ENCODE data around the gene HNRNPUL2.
"Not testable (repeated sequence)": the region's sequence is repeated elsewhere in the genome, so short reads cannot be mapped to it uniquely, and the experiment has no call there.

Gene HNRNPUL2

GRCh38 chr11:62703921-62704320, 23.3 kb downstream of the HNRNPUL2 start:
- not testable (repeated sequence) for DNase-seq (ENCODE audit: low read depth)

GRCh38 chr11:62702246-62702645, 25.0 kb downstream of the HNRNPUL2 start:
- no peak for DNase-seq (ENCODE audit: low read depth)

DNA sequence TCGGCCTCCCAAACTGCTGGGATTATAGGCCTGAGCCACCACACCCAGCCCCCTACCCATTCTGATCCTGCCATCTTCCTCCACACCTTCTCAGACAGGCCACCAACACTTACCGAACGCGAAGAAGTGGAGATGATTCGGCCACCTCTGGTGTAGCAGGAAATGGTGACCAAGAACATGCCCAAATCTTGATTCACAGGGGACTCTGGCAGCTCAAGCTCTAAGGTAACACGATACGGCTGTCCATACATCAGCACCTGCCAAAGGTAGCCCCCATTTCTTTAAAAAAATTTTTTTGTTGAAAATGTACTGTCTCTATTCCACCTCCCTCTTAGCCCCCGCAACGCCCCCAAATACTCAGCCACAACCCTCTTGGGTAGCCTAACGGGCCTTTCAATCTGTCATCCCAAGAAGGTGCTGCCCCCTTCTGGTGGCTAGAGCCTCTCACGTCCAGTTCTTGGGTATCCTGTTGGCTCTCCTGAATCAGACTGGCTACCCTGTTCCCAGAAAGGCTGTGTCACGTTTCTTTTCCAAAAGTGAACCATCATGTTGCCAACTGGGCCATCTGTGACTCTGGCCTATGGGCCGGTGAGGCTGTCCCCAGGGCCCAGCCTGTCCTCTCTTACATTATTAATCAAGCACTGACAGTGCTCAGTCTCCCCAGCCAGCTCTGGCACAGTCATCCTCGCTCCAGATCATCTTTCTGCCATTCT, 32.6 kb downstream of the HNRNPUL2 start:
- DNase-seq (ENCODE audit: low read depth), result peak; percentile 67

DNA sequence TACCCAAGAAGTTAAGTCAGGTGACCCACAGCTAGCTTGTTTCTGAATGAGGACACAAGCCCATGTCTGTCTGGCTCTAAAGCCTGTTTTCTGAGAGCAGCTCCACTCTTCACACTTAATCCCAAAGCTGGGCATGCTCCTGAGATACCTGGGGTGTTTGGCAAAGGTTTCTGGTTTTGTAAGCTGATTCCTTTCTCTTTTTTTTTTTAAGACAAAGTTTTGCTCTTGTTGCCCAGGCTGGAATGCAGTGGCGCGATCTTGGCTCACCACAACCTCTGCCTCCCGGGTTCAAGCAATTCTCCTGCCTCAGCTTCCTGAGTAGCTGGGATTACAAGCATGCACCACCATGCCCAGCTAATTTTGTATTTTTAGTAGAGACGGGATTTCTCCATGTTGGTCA, 33.6 kb downstream of the HNRNPUL2 start:
- not testable (repeated sequence) for DNase-seq (ENCODE audit: low read depth)

- no peak for DNase-seq (ENCODE audit: low read depth)
Observed at GRCh38 chr11:62689421-62690183, 37.7 kb downstream of the HNRNPUL2 start, which contains the start of gene LRRN4CL. LRRN4CL (minus strand) TSS chr11:62689530; CDS start chr11:62688508, 1,022 bp downstream.

DNA sequence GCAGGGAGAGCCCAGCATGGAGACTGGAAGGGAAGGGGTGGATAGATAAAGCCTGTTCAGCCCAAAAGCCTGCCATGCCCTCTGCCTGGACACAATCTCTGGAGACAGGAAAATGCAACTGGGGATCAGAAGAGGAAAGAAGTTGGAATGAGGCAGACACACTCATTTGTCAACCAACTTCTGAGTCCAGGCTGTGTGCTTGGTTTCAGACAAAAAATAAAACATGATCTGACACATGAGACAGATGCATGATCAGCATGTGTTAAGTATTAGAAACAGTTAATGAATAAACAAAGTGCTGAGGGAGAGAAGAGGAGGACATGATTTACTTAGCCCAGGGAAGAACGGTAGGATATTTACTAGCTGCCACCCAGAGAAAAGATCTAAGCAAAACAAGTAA, 38.8 kb downstream of the HNRNPUL2 start:
- DNase-seq (ENCODE audit: low read depth), result no peak

GRCh38 chr11:62687508-62688396, 39.5 kb downstream of the HNRNPUL2 start:
- DNase-seq (ENCODE audit: low read depth), result no peak

DNA sequence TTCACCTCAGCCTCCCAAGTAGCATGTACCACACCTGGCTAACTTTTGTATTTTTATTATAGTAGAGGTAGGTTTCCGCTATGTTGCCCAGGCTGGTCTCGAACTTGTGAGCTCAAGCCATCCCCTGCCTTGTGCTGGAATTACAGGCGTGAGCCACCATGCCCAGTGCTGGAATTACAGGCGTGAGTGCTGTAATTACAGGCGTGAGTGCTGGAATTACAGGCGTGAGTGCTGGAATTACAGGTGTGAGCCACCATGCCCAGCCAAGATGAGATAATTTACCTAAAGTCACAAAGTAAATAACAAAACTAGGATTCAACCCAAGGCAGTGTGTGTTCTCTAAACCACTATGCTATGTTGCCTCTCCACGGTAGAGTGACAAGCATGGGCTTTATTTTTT, 44.7 kb downstream of the HNRNPUL2 start:
- no peak for DNase-seq (ENCODE audit: low read depth)

- DNase-seq (ENCODE audit: low read depth), result no peak
Observed at GRCh38 chr11:62680825-62681240, 46.4 kb downstream of the HNRNPUL2 start.

DNA sequence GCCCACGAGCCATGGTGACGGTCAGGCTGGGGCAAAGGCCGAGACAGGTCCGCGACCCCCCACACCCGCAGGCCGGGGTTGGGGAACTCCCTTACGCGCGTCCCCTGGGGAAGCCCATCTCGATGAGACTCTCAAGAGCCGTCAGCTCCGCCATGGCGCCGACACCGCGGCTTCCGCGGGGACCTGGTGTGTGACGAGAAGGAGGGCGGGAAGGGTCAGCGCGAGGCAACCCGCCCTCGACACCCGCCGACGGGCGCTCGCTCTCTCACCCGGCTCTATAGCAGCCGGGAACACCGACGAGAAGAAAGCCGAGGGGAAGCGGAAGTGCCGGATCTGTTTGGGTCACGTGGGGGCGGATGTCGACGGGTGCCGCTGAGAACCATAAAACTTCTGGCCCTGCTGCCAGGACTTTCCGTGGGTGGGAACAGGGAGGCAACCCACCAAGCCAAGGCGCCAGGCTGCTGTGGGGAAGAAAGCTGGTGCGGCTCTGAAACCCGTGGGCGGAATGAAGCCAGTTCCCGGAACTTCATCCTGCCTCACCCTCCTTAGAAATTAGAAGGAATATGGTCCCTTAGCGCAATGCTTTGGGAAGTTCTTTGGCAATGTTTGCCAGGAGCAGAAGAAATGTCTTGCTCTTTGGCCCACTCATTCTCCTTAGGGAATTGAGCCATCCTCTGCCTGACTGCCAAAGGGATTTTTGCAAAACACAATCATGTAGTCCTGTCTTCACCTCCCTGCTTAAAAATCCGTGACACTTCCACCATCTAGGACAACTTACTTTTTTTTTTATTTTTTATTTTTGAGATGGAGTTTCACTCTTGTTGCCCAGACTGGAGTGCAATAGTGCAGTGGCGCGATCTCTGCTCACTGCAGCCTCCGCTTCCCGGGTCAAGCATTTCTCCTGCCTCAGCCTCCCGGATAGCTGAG, 48.2 kb downstream of the HNRNPUL2 start, which contains the start of gene UBXN1:
Gene UBXN1, minus strand, starts transcription at position 304 of the 927 bp plus-strand sequence. Its CDS starts 150 bp downstream, at position 154.
- DNase-seq (ENCODE audit: low read depth), result peak; percentile 81

DNA sequence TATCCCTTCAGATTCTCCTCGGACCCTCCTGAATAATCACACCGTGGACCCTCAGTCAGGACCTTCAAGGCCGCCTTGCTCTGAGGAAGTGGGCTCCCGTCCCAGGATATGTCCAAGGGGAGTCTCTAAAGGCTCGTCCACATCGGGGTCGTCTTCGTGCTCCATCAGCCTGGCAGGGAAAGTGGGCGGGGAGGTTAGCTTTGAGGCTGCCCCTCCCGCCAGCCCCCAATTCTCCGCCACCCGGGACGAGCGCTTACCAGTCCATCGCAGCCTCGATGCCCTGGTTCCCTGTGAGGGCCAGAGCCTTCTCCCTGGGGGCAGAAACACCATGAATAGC, 48.9 kb downstream of the HNRNPUL2 start:
- no peak for DNase-seq (ENCODE audit: low read depth)

DNA sequence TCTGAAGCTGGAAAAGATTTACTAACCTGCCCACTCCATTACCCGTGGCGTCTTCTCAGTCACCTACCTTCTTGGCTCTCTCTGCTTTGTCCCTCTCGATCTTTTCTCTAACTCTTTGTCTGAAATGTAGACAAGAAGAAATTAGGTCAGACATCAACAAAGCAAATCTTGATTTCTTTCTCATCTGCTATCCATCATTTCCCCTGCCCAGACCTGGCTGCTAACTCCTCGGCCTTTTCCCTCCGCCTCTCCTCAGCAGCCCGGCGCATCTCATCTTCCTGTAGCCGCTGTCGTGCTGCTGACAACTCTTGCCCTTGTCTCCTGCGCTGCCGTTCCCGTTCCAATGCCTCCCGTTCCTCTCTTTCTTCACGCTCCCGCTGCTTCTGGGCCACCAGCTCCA, 49.5 kb downstream of the HNRNPUL2 start:
- no peak for DNase-seq (ENCODE audit: low read depth)

DNA sequence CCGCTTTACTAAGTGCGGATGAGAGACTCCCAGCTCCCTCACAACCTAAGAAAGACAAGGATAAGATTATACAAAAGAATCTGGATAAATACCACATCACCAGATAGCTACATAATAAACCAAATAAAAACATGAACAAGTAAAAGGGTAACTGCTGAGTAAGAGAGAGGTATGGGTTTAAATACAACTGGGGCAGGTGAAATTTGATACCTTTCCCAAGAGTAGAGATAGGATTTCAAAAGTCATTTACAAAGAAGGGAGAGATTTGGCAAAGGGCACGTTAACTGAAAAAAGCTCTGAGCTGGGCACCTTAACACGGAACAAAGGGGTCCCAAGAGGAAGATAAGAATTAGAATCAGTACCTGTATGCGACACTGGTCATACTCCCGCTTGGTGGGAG, 50.1 kb downstream of the HNRNPUL2 start:
- no peak for DNase-seq (ENCODE audit: low read depth)

GRCh38 chr11:62676698-62677097, 50.6 kb downstream of the HNRNPUL2 start:
- no peak for DNase-seq (ENCODE audit: low read depth)

GRCh38 chr11:62675415-62675814, 51.8 kb downstream of the HNRNPUL2 start:
- DNase-seq (ENCODE audit: low read depth), result not testable (repeated sequence)

- no peak for DNase-seq (ENCODE audit: low read depth)
Observed at GRCh38 chr11:62673196-62673525, 54.1 kb downstream of the HNRNPUL2 start.

DNA sequence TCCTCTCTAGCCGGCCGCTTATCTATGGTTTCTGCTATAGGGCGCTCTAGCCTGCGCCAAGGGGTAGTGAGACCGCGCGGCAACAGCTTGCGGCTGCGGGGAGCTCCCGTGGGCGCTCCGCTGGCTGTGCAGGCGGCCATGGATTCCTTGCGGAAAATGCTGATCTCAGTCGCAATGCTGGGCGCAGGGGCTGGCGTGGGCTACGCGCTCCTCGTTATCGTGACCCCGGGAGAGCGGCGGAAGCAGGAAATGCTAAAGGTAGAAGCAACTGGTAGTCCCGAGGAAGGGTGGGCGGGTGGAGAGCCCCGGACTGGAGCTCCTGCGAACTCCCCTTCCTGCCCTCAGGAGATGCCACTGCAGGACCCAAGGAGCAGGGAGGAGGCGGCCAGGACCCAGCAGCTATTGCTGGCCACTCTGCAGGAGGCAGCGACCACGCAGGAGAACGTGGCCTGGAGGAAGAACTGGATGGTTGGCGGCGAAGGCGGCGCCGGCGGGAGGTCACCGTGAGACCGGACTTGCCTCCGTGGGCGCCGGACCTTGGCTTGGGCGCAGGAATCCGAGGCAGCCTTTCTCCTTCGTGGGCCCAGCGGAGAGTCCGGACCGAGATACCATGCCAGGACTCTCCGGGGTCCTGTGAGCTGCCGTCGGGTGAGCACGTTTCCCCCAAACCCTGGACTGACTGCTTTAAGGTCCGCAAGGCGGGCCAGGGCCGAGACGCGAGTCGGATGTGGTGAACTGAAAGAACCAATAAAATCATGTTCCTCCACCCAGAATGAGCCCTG, 55.5 kb downstream of the HNRNPUL2 start, which contains the start of the genes LBHD1 and UQCC3:
Gene LBHD1, minus strand, starts transcription at position 660 of the 782 bp plus-strand sequence. CDS start 2,236 bp downstream, outside the sequence.
Gene UQCC3, plus strand, starts transcription at position 66 of the 782 bp plus-strand sequence. Its CDS starts 73 bp downstream, at position 139.
- DNase-seq (ENCODE audit: low read depth), result peak; percentile 65

GRCh38 chr11:62671236-62671607, 56.0 kb downstream of the HNRNPUL2 start:
- no peak for DNase-seq (ENCODE audit: low read depth)

DNA sequence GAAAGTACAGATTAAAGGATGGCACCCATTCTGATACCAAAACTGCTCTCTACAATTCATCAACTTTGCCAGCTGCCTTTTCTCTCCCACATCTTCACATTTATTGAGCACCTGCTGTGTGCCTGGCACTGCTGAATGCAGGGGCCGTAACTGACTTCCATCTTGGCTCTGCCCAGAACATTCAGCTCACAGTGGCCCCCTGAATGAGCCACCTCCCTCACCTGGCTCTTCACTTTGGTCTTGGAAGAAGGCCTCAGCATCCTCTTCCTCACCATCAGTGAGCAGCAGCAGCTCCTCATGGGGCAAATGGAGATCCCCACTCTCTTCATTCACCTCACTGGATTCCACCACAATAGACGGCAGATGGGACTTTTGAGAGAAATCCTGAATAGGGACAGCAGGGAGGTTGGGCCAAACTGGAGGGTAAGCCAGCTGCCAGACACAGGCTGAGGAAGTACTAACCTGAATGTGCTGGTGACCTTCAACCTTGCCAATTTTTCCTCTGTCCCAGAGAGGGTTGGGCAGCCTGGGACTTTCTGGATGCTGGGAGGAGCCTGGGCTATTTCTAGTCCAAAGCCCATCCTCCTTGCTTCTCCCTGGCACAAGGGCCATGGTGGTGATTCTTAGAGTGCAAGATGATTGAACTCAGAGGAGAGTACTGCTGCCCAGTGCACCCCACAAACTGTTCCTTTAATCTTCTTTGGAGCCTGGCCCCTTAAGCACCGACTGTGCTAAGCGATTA, 57.7 kb downstream of the HNRNPUL2 start:
- no peak for DNase-seq (ENCODE audit: low read depth)

- DNase-seq (ENCODE audit: low read depth), result no peak
Observed at GRCh38 chr11:62667460-62667859, 59.8 kb downstream of the HNRNPUL2 start.

Measured in activated gamma-delta T cell treated with anti-CD3 and anti-CD28 coated beads, Interleukin-2, amount 50 U/mL, for 16 hours (primary cell).